Fibroblast of gingiva (primary cell): ENCODE results near the gene GABRB1.
"Not testable (repeated sequence)": the region's sequence is repeated elsewhere in the genome, so short reads cannot be mapped to it uniquely, and the experiment has no call there.

Experiments used
- DNase-seq: peaks from one replicate; pipeline ENCODE4 v3.0.0-alpha.2; 2011; ENCODE audit warnings: low read depth

The GABRB1 gene

DNA sequence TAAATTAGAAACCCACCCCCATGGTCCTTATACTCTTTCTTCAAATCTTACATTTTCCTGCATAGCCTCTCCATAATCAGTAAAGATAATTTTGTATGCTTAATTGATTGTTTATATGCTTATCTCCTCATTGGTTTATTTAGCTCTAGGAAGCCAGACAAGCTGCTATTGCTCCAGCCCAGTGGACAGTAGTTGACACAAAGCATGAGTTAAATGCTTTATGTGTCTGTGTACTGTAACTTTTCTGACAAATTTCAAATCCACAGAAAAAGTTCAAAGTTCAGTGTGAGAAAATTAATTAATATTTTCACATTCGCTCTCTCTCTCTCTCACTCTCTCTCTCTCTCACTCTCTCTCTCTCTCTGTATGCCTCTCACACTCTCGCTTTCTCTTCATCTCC lies 181.7 kb downstream of the GABRB1 start:
- no peak for DNase-seq

DNA sequence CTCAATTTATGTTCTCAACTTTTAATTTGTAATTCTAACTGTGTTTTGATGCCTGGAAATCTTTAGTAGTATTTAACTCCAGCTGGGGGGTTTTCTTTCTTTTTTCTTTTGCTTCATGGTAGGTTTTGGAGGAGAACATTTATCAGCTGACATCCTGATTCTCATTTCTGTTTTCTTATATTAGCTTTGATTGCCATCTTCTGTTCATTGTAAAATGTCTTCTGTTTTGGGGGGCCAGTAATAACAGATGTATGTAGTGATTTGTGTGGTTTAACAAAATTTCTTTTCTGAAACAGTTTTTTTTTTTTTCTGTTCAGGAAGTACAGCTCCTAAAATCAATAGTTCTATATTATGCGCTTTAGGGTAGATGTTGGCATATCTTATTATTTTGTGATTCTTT lies 182.2 kb downstream of the GABRB1 start:
- no peak for DNase-seq

DNA sequence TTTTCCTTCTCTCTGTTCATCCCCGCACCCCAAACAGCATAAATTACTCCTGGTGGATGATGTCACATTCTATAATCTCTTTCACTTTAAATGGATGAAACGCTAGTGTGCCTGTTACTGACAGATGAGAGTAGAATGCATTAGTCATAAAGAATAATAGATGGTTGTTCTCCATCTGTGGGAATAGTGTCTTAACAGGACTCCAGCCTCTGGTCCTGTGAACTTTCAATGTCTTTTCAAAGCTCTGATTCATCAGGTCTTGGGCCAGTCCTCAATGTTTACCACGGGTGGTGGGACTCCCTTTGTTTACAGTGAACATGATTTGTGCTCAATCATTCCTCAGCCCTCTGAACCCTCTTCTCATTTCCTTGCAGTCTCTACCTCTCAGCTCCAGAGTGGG lies 182.6 kb downstream of the GABRB1 start:
- peak; percentile 14 for DNase-seq

DNA sequence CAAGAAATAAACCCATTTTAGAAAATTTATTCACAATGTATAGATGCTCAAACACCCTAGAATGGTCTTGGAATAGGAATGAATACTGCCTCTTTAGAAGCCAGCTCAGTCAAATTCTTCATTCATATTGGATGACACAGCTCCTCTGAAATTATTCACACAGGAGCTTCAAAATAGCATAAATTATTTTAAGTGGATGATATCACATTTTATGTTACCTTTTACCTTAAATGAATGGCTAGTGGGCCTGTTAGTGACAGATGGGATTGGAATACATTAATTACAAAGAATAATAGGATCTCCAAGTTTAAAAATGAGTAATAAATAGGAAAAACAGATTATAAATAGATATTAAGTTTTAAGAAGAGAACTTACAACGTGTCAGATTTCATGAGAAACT lies 184.4 kb downstream of the GABRB1 start:
- no peak for DNase-seq

DNA sequence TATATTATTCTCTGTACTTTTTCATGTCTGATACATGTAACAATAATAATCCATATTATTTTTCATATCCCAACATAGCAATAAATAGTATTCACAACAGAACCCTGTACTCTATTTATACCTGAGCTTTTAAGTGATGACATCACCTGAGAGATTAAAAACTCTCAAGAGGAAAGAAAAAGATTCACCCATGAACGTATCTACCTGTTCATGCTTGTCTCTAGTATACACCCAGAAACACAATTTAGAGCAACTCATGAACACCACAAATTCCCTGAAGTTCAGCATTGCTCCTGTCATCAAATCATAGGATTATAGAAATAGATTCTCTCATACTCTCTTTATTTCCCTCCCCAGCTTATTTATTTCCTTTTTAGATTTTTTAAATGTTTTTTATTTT lies 185.9 kb downstream of the GABRB1 start:
- no peak for DNase-seq

DNA sequence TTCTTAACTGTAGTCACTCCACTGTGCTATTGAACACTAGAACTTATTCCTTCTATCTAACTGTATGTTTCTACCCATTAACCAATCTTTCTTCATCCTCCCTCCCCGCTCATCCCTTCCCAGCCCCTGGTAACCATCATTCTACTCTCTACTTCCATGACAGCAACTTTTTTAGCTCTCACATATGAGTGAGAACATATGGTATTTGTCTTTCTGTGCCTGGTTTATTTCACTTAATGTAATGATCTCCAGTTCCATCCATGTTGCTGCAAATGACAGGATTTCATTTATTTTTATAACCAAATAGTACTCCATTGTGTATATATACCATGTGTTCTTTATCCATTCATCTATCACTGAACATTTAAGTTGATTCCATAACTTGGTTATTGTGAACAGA lies 186.5 kb downstream of the GABRB1 start:
- no peak for DNase-seq

DNA sequence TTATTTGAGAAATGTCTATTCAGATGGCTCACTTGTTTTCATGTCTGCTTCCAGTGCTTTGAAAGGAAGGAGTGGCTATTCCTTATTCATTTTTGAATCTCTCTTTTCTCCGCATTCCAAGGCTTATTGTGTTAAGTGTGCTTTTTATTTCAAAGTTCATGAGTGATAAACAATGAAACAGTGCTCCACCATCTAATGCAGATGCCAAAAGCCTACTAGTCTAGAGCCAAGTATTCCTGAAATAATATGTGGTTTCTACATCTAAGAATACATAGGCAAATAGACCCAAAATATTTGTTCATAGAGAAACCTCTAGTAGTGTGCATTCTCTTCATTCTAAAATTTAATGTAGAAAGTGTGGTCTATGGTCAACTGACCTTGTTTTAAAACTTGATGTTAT lies 187.3 kb downstream of the GABRB1 start:
- DNase-seq, result no peak

DNA sequence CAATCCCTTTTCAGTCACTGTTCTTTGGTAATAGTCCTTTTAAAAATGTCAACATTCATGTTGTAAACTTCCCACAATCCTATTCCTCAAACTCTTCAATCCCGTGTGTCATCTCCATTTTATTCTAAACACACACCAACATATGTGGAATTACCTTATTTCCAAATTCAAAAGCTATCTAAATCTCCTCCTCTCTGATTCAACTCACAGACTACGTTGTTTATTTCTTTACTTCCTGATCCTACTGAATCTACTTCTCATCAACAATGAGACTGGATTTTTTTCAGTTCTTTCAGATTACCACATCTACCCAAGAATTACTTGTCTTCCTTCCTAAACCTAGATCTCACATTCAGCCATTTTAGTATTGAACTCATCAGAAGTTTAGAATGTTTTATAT lies 188.2 kb downstream of the GABRB1 start:
- no peak for DNase-seq

DNA sequence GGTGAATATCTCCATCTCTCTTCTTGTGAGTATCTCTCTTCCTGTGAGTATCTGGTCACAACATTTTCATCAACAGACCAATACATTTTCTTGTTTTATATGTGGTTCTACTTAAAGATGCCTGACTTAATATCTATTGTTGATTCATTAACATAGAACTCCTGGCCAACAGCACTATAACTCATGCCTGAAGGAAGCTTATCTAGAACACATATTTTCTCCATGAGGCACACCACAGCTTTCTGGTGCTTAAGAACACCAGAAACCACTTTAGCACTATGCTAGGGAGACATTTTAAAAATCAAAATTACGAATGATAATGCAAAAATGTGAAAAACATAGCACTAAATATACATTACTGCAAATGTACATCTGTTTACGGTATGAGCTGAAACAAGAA lies 190.4 kb downstream of the GABRB1 start:
- DNase-seq, result no peak

DNA sequence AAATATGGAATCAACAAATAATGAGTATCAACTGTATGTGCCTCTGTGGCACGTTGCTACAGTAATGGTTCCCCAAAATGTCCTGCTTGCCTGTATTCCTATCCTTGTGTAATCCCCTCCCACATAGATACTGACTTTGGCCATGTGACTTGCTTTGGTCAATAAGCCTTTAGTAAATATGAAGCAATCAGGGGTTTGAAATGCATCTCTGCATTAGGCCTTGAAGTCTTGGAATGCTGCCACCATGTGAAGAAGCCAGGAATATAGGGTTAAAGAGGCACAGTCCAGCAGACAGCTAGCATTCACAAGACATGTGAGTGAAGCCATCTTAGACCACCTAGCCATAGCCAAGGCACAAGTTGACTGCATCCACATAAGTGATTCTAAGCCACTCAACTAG lies 190.9 kb downstream of the GABRB1 start:
- no peak for DNase-seq

DNA sequence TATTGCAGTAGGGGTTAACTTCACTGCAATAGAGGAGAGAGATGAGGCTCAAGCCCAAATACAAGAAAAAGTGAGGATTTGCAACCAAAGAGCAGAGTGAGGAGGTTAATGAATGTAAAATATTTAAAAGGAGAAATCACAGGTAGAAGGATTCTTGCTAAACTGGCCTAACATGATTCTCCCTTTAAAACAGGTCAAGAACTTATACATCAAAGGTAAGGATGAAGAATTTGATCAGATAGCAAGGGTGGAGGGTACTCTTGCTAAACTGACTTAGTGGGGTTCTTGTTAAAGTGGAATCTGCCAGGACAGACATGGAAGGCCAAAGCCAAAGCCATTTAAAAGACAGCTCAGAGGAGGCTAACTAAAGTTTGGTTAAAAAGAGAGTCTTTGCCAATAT lies 193.0 kb downstream of the GABRB1 start:
- no peak for DNase-seq

DNA sequence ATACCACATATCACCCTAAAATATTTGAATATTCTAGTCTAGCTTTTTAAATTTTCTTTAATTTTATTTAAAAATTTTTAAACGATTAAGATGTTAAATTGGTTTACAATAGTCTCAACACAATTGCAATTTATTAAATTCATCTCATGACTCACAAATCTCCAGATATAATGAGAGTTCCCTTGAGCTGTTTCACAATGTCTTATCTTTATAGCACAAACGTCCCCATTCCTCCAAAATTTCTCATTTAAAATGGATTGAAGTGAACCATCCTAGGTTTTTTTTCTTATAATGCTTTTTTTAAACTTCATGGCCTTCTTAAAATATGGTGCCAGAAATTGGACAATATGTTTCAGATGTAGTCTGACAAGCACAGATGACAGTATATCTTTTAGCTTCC lies 204.4 kb downstream of the GABRB1 start:
- no peak for DNase-seq

DNA sequence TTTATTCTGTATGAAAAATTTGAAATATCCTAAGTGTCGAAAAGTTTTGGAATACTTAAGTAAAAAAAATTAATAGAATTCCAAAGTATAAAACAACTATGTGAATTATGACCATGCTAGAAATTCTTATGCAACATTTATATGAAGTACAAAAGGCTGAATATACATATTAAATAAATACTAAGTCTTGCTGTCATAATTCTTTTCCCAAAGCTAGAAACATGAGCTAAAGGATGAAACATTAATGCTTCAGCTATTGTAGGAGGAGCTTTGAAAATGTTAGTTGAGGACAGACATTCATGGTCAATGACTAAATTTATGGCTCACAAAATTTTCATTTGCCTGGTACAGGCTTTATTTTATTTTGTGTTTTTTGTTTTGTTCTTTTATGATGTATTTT lies 207.3 kb downstream of the GABRB1 start:
- DNase-seq, result no peak

DNA sequence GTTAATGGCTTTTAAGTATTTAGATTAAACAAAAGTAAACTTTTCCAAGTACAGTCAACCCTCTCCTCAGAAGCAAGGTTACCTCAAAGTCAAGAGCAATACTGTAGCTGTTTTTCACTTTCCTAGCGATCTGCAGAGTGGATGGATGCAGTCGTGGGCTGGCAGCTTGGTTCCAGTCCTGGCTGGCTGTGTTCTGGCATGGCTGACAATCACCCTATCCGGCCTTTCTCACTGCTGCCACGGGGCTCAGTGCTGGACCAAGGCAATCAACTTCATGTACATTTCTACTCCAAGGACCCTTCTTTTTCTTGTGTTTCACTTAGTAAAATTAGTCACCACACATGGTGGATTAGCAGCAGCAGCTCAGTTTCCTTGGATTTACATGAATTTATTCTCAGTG lies 208.3 kb downstream of the GABRB1 start:
- no peak for DNase-seq

DNA sequence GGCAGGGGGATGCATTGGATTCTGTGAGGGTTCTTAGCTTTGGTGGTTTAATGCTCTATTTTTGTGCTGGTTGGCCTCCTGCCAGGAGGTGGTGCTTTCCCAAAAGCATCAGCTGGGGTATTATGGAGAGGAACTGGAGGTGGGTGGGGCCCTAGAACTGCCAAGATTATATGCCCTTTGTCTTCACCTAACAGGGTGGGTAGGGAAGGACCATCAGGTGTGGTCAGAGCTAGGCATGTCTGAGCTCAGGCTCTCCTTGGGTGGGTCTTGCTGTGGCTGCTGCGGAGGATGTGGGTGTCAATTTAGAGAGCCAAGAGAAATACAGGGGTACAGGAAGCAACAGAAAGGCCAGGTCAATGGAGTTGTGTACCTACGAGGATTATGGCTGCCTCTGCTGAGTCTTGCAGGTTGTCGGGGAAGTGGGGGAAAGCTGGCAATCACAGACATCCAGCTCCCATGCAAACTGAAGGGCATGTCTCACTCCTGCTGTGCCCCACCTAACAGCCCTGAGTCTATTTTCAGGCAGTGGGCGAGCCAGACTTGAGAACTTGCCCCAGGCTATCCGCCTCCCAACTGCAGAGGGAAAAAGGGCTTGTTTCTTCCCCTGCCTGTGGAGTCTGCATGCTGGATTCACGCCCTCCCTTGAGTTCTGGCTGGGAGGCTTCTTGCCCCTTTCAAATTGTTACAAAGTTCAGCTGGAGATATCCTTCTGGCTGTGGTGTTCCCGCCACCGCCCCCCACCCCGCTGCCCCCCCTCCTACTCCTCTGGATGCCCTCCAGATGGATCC lies 220.2 kb downstream of the GABRB1 start:
- no peak for DNase-seq

DNA sequence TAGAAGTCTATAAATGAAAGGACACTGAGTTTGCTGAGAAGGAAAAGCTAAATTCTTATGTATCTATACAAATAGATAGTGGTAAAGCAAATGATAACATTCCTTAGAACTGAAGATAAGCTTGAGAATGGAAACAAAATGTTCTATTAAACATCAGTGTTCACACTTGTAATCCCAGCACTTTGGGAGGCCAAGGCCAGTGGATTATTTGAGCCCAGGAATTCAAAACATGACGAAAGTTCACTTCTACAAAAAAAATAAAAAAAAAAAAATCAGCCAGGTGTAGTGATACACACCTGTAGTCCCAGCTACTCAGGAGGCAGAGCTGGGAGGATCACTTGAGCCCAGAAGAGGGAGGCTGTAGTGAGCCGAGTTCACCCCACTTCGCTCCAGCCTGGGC lies 232.4 kb downstream of the GABRB1 start:
- no peak for DNase-seq

DNA sequence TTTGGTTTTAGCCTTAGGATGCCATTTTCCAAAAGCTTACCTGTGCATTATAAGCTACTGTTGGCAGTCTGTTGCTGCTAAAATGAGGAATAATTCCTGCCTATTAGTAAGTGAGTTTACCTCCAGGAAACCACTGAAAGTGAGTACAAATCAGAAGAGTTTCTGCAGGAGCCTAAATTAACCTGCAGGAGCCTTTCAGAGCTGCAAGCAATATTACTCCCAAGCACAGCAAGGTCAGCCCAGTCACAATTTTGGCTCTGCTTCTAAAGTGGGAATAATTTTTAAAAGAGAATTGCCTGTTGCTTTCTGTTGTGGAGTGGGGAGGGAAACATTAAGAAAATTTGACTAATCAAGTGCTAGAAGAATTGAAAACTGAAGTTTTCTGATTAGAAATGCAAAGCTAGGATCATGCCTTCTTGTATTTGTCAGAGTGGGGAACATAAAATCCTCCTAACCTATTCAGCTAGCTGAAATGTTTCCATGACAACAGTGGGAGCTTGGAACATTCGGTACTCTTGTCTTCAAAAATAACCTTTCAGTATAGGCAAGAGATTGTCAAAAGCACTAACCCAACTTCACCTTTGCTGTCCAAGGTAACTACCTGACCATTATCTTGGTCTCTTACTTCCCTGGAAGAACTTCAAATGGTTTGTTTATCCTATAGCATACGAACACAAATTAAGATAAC lies 239.0 kb downstream of the GABRB1 start:
- no peak for DNase-seq

DNA sequence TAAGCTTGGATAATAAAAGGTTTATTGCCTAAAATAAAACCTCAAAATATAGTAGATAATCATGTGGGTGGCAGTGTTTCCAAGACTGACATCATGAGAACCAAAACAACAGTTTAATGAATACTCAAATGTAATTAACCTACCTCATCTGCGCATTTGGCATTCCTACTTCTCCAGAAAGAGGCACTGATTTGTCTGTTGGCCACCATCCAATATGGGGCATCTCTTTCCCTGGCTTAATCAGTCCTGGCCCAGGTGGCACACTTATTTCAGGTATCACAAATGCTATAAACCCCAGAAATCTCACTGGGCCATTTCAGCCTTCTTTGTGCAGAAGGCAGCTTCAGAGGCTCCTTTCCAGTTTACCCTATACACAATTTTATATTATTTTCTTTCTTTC lies 239.9 kb downstream of the GABRB1 start:
- no peak for DNase-seq

DNA sequence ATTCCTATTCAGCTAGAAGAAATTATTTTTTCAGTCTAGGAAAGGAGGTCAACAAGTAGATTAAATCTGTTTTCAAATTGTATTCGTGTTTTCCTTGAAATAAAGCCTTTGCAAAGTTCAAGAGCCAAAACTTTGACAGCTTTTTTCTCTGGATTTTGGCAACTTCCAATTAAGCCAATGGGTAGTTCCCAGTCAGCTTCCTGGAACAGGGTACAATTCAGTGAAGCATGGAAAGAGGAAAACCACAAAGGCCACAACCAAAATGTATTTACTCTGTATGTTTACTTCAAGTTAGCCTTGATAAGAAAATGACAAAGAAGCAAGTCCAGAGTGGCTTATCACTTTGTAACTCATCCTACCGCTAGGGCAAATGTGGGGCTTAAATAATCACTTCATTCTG lies 243.5 kb downstream of the GABRB1 start:
- DNase-seq, result no peak

DNA sequence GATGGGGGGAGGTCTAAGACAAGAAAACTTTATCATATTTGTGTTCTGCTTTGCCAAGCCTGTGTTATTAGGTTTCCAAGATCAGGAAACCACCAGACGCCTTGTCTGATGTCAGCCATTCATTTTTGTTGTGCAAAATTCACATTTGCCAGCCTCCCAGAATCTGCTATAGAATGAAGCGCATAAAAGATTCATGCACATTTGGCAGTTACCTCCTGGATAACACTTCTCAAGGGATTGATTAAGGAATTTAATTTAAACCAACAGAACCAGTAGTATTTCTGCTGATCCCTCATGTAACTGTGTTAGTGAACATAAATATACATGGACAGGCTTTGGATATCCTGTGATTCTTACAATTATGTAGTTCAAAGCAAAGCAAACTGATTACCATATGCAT lies 244.2 kb downstream of the GABRB1 start:
- no peak for DNase-seq

DNA sequence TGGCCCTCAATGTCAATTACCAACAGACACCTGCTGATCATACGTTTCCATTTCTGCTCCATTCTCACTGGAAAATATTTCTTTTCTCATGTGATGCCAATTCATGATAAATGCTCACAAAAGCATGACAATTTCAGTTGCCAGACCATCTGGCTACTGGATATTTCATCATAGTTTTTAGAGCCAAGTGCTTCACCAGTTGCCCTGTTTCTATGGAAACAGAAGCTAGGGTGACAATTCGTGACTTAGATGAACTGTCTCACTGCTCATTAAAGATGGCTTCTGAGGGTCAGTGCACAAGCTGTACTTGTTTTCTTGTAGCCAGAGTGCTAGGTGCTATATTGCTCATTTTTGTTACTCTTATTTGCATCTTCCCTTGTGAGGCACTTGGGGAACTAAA lies 247.3 kb downstream of the GABRB1 start:
- DNase-seq, result no peak

DNA sequence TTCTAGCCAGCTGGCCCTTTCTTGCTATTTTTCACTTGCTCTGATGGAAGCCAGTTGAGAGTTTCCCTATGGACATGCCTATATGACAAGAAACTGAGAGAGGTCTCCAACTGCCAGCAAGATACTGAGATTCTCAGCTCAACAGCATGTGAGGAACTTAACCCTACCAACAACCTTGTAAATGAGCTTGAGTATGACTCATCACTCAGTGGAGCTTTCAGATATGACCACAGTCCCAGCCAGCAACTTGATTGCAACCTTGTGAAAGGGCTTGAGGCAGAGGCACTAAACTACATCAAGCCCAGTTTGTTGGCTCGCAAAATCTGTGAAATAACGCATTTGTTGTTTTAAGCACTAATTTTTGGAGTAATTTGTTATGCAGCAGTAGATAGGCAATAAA lies 256.4 kb downstream of the GABRB1 start:
- no peak for DNase-seq

DNA sequence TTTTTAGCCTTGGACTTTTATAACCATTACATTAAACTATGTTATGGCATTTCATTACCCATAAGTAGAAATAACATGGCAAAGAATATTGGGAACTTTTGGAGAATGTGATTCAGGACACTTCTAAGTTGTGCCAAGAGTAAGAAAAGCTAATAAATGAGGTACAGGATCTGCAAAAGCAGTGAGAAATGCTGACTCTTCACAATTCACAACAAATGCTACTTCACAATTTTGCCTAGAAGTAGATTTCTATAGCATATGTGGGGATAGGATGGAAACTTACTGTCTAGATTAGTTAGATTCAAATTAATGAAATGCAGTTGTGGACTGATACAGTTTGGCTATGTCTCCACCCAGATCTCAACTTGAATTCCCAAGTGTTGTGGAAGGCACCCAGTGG lies 258.4 kb downstream of the GABRB1 start:
- no peak for DNase-seq

DNA sequence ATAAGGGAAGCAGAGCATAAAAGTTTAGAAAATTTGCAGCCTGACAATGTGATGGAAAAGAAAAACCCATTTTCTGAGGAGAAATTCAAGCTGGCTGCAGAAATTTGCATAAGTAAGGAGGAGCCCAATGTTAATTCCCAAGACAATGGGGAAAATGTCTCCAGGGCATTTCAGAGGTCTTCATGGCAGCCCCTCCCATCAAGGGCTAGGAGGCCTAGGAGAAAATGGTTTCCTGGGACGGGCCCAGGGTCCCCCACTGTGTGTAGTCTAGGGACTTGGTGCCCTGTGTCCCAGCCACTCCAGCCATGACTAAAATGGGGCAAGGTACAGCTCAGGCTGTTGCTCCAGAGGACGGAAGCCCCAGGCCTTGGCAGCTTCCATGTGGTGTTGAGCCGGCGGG lies 259.5 kb downstream of the GABRB1 start:
- DNase-seq, result not testable (repeated sequence)
